ENCODE measurements around the gene PCDH1.

The PCDH1 gene

GRCh38 chr5:141807732-141808131, 70.5 kb downstream of the PCDH1 start:
- DNase-seq (ENCODE audit: low read depth) = no peak

GRCh38 chr5:141807329-141807728, 70.9 kb downstream of the PCDH1 start:
- no peak for DNase-seq (ENCODE audit: low read depth)

- no peak for DNase-seq (ENCODE audit: low read depth)
Measured at GRCh38 chr5:141806626-141807025, 71.6 kb downstream of the PCDH1 start.

DNA sequence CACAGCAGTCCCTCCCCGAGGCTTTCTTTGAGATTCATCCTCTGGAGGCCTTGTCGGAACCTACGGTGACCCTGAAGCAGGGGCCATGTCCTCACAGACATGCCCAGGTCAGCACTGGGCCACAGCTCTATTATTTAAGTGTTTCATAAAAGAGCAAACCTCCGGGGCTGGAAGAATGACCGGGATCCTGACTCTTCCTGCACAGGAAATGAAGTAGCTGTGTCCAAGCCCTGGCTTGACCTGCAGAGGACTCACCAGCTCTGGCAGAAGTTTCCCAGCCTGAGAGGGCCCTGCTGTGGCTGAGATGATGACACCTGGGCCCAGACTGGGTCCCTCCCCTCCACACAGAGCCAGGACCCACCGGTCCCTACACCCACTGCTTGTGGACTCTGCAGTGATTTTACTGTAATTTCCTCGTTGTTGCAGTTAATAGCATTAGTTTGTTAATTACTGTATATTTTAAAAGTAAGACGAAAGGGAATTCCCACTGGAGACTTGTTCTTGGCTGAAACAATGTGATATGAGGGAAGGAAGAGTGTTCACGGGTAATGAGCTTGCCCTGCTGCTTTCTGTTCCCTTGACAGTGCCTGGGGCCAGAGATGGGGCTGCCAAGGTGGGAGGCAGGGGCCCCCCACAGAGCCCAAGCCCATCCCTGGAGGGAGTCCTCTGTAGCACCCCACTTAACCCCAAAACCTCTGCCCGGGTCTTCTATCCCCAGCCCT, 72.2 kb downstream of the PCDH1 start:
- DNase-seq (ENCODE audit: low read depth) = no peak

GRCh38 chr5:141804475-141804874, 73.7 kb downstream of the PCDH1 start:
- DNase-seq (ENCODE audit: low read depth) = no peak

All from stimulated activated CD8-positive, alpha-beta memory T cell treated with anti-CD3 and anti-CD28 coated beads, Interleukin-12 subunit alpha, Interleukin-12 subunit beta, amount 100 ng/mL, for 1 hour (primary cell).